ENCODE data around the gene MAP3K3. TPM values are rescaled to one million over a fixed set of nuclear protein-coding genes. Genes with fewer than 3 reads are reported as not detected.
"Not testable (repeated sequence)": the region's sequence is repeated elsewhere in the genome, so short reads cannot be mapped to it uniquely, and the experiment has no call there.

Gene MAP3K3
- total and polyA plus RNA-seq, 9 donors = 32.2 to 41.0 (median 36.3) TPM

GRCh38 chr17:63707151-63707550, 84.9 kb downstream of the MAP3K3 start:
- intact Hi-C loops (cut with DNase I) = no loop called here
- TF ChIP-seq EP300 (IDR thresholded peaks at IDR 0.05) (no peak), POLR2A (IDR thresholded peaks at IDR 0.05) (no peak), CTCF (IDR thresholded peaks at IDR 0.05) (no peak)
- Histone ChIP-seq H3K4me1 (ENCODE audit: insufficient read depth) (no peaks in the 10 kb centered on the region), H3K27ac (no peak overlapping the region), H3K36me3 (no peaks in the 10 kb centered on the region), H3K4me3 (no peak overlapping the region), H3K9me3 (no peaks in the 10 kb centered on the region), H3K27me3 (no peaks in the 10 kb centered on the region)
- WGBS, 3 donors = 87 to 90% (median 89%) methylated on average over 11 of the region's 11 CpGs
- DNase-seq = no peak

GRCh38 chr17:63709110-63709509, 86.9 kb downstream of the MAP3K3 start:
- no peak for TF ChIP-seq POLR2A (IDR thresholded peaks at IDR 0.05)
- Histone ChIP-seq H3K4me3 (no peak overlapping the region), H3K4me1 (ENCODE audit: insufficient read depth) (no peaks in the 10 kb centered on the region), H3K27me3 (no peaks in the 10 kb centered on the region), H3K9me3 (no peaks in the 10 kb centered on the region), H3K36me3 (no peaks in the 10 kb centered on the region), H3K27ac (no peak overlapping the region)
- WGBS, 3 donors = 93 to 94% (median 94%) methylated on average over 6 of the region's 6 CpGs
- DNase-seq = no peak
- intact Hi-C loops (cut with DNase I) = no loop called here

- no peaks in the 10 kb centered on the region for H3K36me3 ChIP-seq
- H3K27ac ChIP-seq = no peak overlapping the region
- intact Hi-C loops (cut with DNase I) = no loop called here
- H3K4me1 ChIP-seq (ENCODE audit: insufficient read depth) = no peaks in the 10 kb centered on the region
- WGBS, 3 donors = 73 to 82% (median 76%) methylated on average over 10 of the region's 10 CpGs
- no peak overlapping the region for H3K4me3 ChIP-seq
- TF ChIP-seq POLR2A (IDR thresholded peaks at IDR 0.05) (no peak), CTCF (IDR thresholded peaks at IDR 0.05) (no peak), EP300 (IDR thresholded peaks at IDR 0.05) (no peak)
- H3K27me3 ChIP-seq = no peaks in the 10 kb centered on the region
- DNase-seq = no peak
- no peaks in the 10 kb centered on the region for H3K9me3 ChIP-seq
Measured at GRCh38 chr17:63714550-63715277, 92.5 kb downstream of the MAP3K3 start.

GRCh38 chr17:63716426-63716825, 94.2 kb downstream of the MAP3K3 start:
- DNase-seq = no peak
- 83 to 95% (median 87%) methylated on average over 3 of the region's 3 CpGs for WGBS, 3 donors
- no peak overlapping the region for H3K27ac ChIP-seq
- H3K4me3 ChIP-seq = no peak overlapping the region
- H3K4me1 ChIP-seq (ENCODE audit: insufficient read depth) = no peaks in the 10 kb centered on the region
- no peaks in the 10 kb centered on the region for H3K36me3 ChIP-seq
- no peaks in the 10 kb centered on the region for H3K9me3 ChIP-seq
- no peak for TF ChIP-seq POLR2A (IDR thresholded peaks at IDR 0.05)
- TF ChIP-seq CTCF (IDR thresholded peaks at IDR 0.05) = no peak
- no peak for TF ChIP-seq EP300 (IDR thresholded peaks at IDR 0.05)
- H3K27me3 ChIP-seq = no peaks in the 10 kb centered on the region
- intact Hi-C loops (cut with DNase I) = no loop called here

GRCh38 chr17:63718988-63719387, 96.8 kb downstream of the MAP3K3 start:
- Histone ChIP-seq H3K36me3 (no peaks in the 10 kb centered on the region), H3K27ac (no peak overlapping the region), H3K27me3 (no peaks in the 10 kb centered on the region), H3K4me3 (no peak overlapping the region), H3K9me3 (no peaks in the 10 kb centered on the region), H3K4me1 (ENCODE audit: insufficient read depth) (no peaks in the 10 kb centered on the region)
- TF ChIP-seq CTCF (IDR thresholded peaks at IDR 0.05) (no peak), EP300 (IDR thresholded peaks at IDR 0.05) (no peak), POLR2A (IDR thresholded peaks at IDR 0.05) (no peak)
- intact Hi-C loops (cut with DNase I) = no loop called here
- DNase-seq = no peak
- 86 to 90% (median 89%) methylated on average over 5 of the region's 5 CpGs for WGBS, 3 donors

- H3K36me3 ChIP-seq; H3K4me3 ChIP-seq; H3K27me3 ChIP-seq; H3K27ac ChIP-seq; H3K4me1 ChIP-seq (ENCODE audit: insufficient read depth); H3K9me3 ChIP-seq; intact Hi-C loops (cut with DNase I); DNase-seq: not testable (repeated sequence)
- WGBS, 3 donors = 95 to 99% (median 99%) methylated on average over 5 of the region's 5 CpGs
Measured at GRCh38 chr17:63720194-63720593, 98.0 kb downstream of the MAP3K3 start.

Data from ovary (tissue), 9 donors.